HG03095 (cell line): Measurements from ENCODE around the gene ZNF200.
"Not testable (repeated sequence)": the region's sequence is repeated elsewhere in the genome, so short reads cannot be mapped to it uniquely, and the experiment has no call there.

Source experiments
- ATAC-seq: cut with Tn5 transposase; IDR thresholded peaks from one replicate; pipeline ENCODE4 v1.9.1; 2021; ENCODE audit warnings: moderate library complexity; ENCODE audit not compliant: unreplicated experiment

ZNF200 gene

DNA sequence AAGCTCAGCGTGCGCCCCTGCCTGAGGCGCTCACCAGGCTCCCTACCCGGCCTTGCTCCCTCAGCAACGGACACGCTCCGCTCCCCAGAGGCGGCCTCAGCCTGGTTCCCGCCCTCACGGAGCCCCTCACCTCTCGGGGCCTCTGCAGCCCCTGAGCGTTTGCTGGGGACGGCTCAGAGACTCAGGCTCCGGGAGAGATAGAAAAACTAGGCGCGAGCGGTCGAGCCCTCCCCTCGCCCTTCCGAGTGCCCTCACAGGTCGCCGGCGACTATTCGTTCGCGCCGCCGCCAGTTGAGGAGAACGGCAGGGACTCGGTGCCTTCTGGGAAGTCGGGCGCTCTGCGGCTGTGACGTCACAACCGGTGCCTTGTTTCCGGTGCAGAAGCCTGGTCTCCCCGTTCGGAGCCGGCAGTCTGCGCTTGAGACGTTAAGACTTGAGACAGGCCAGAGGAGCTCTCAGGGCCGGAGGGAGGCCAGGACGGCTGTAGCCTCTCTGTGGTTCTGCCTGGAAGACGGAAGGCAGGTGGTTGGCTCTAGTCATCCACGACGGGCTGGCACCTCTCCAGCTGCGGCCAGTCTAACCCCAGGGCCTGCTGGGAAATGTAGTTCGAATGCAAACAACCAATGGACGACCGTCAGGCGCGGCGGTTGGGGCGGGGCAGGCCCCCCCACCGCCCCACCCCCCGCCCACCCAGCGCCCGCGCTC is at the start of gene ZNF200:
ZNF200 (minus strand) TSS at position 302 of the 705 bp plus-strand sequence. CDS start 1,403 bp downstream, outside the sequence.
- ATAC-seq = peak; percentile 89

- ATAC-seq = no peak
Observed at GRCh38 chr16:3283543-3284447, 48.8 kb upstream of the ZNF200 start.

- peak; percentile 76 for ATAC-seq
Observed at GRCh38 chr16:3282730-3283542, 48.0 kb upstream of the ZNF200 start, which contains the start of gene ZNF263. Gene ZNF263, plus strand, starts transcription at chr16:3283491. Its CDS starts 328 bp downstream, at chr16:3283819.

DNA sequence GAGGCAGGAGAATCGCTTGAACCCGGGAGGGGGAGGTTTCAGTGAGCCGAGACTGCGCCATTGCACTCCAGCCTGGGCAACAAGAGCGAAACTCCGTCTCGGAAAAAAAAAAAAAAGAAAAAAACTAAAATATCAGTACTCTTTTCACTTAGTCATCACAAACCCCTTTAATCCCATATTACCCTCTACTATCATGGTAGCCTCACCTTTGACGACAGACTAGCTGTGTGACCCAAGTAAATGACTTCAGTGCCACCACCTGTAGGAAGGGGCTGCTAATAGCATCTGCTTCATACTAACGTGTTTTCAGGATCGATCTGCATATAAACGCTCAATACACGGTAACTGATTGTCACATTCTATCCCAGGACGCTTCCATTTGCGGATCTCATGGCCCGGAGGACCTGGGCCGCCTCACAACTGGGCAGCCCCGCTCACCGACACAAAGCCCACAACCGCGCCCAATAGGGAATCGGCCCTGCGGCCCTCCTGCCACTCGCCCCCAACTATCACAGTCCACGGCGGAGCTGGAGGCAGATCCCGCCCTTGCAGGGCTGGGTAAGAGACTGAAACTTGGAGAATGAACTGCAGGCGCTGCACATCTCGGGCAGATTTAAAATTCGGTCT is 47.3 kb upstream of the ZNF200 start:
- peak; percentile 9 for ATAC-seq

DNA sequence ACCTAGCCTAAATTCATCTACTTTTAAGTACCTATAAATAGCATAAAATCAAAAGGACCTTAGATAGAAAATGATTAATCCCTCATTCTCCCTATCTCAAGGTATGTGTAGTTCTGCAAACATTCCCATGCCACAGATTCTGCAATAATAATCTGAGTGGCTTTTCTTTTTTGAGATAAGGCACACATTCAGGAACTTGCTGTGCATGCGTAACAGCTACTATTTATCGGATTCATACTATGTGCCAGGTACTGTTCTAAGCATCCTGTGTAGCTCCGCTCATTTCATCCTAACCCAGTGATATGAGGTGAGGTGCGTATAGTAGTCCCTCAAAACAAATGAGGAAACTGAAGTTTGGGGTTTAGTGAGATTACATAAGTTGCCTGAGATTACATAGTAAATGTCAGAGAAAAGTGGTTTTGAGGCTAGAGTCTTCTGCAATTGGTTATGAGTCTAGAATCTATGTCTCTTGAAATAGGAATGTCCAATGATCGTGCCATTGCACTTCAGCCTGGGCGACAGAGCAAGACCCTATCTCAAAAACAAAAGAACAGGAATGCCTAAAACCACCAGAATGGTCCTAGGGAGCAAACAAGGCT is 46.4 kb upstream of the ZNF200 start:
- ATAC-seq = no peak

GRCh38 chr16:3276679-3277078 is 41.7 kb upstream of the ZNF200 start:
- no peak for ATAC-seq

DNA sequence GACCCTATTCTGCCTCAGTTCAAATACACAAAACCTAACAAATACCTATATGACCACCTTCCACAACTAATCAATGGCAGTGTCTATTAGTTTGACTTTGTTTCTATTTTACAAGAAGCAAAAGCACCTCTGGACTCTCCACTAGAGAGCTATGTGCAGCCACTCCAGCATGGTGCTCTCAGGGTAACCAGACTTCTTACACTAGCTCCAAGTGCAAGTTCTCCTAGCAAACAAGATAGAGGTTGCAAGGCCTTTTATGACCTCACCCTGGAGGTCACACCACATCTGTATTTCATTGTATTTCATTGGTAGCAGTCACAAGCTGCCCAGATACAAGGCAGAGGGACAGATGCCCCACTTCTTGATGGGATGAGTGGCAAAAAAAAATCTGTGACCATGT is 40.0 kb upstream of the ZNF200 start:
- ATAC-seq = no peak

- ATAC-seq = no peak
Observed at GRCh38 chr16:3274490-3274889, 39.5 kb upstream of the ZNF200 start.

DNA sequence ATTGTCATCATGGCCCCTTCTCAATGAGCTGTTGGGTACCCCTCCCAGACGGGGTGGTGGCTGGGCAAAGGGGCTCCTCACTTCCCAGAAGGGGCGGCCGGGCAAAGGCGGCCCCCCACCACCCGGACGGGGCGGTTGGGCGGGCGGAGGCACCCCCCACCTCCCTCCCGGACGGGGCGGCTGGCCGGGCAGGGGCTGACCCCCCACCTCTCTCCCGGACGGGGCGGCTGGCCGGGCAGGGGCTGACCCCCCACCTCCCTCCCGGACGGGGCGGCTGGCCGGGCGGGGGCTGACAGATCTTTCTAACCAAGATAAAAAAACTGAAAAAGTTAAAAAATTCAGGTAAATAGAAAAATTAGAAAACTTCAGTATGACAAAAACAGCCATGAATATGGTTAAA is 36.3 kb upstream of the ZNF200 start:
- ATAC-seq = not testable (repeated sequence)

DNA sequence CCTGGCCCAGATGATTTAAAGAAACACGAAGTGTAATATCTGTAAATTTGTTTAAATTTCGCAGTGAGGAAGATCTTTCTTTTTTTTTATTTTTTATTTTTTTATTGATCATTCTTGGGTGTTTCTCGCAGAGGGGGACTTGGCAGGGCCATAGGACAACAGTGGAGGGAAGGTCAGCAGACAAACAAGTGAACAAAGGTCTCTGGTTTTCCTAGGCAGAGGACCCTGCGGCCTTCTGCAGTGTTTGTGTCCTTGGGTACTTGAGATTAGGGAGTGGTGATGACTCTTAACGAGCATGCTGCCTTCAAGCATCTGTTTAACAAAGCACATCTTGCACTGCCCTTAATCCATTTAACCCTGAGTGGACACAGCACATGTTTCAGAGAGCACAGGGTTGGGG is 35.8 kb upstream of the ZNF200 start:
- not testable (repeated sequence) for ATAC-seq

DNA sequence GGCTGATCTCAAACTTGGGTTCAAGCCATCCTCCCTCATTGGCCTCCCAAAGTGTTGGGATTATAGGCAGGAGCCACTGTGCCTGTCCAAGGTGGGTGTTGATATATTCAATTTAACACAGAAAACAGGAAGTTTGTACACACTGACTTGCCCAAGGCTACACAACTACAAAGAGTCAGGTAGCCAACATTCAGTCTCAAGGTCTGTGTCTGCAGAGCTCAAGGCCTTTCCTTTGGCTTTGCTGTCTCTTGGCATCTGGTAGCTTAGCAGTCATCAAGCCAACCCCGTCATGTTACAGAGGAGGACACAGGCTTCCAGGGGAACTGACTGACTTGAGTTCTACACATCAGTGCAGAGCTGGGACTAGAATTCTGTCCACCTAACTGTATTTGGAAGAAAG is 33.3 kb upstream of the ZNF200 start:
- ATAC-seq = no peak

- no peak for ATAC-seq
Observed at GRCh38 chr16:3266873-3267537, 32.0 kb upstream of the ZNF200 start.

GRCh38 chr16:3264137-3265036 is 29.4 kb upstream of the ZNF200 start:
- peak; percentile 88 for ATAC-seq

GRCh38 chr16:3262517-3262916 is 27.6 kb upstream of the ZNF200 start:
- ATAC-seq = no peak

DNA sequence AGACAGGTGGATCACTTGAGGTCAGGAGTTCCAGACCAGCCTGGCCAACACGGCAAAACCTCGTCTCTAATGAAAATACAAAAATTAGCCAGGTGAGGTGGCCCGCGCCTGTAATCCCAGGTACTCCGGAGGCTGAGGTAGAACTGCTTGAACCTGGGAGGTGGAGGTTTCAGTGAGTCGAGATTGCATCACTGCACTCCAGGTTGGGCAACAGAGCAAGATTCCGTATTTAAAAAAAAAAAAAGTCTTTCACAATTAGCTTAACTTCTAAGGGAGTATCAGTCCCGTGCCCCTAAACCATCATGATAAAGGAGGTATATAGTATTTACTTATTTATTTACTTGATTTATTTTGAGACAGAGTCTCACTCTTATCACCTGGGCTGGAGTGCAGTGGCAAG is 24.9 kb upstream of the ZNF200 start:
- ATAC-seq = no peak

DNA sequence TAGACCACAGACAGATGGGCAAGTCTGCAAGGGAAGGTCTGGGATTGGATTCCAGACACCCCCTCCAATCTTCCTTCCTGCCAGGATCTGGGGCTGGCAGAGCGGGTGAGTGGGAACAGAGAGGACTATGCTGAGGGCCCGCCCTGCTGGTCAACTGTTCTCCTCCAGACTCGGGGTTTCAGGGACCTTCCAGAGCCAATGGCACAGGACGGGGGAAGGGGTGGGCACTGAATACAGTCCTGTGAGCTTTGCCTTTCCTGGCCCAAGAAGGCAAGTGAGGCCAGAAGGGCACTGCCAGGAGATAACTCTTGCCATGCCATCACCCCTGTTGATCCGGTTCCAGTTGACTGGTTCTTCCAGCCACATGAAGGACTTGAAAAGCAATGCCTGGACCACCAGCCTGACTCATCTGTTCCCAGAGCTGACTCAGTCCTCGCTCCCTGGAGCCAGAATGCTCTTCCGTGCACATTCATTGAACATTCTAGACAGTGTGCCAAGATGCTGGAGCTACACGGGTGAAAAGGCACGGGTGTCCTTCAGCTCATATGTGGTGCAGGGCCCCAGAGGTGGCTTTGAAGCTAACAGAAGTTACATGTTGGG is 22.0 kb upstream of the ZNF200 start:
- ATAC-seq = no peak

- ATAC-seq = no peak
Observed at GRCh38 chr16:3256146-3256865, 21.3 kb upstream of the ZNF200 start, which contains the start of gene MEFV. Gene MEFV, minus strand, starts transcription at chr16:3256633. Its CDS starts 46 bp downstream, at chr16:3256587.

GRCh38 chr16:3254309-3254708 is 19.4 kb upstream of the ZNF200 start:
- ATAC-seq = no peak
